Vagina (tissue), 2 donors: ENCODE data around the gene PIN1. TPM values are rescaled to one million over a fixed set of nuclear protein-coding genes. Genes with fewer than 3 reads are reported as not detected.

Experiments used
- DNase-seq, 2 donors: peaks; one replicate each; pipeline ENCODE4 v3.0.0-alpha.2; 2017; ENCODE audit errors: extremely low spot score in 2 of 2
- H3K27ac ChIP-seq: fragments of 200-600 bp; sonication (generic); one replicate; pipeline ENCODE4 v1.5.1; 2019
- H3K27me3 ChIP-seq: fragments of 200-600 bp; sonication (generic); one replicate; pipeline ENCODE4 v1.5.1; 2019
- H3K36me3 ChIP-seq, 2 donors: fragments of 200-600 bp; sonication (generic); one replicate each; pipeline ENCODE4 v1.5.1; 2017 to 2019
- H3K4me1 ChIP-seq: fragments of 200-600 bp; sonication (generic); one replicate; pipeline ENCODE4 v1.5.1; 2019
- H3K4me3 ChIP-seq, 2 donors: fragments of 200-600 bp; sonication (generic); 1 replicate in 1 of 2; 2 replicates in 1 of 2; pipeline ENCODE4 v1.5.1; 2016 to 2019
- H3K9me3 ChIP-seq: fragments of 200-600 bp; sonication (generic); one replicate; pipeline ENCODE4 v1.5.1; 2019
- CTCF ChIP-seq, 3 experiments: fragments of 450-650 bp in 2 of 3; fragments of 200-600 bp in 1 of 3; sonication (generic) in 1 of 3; IDR thresholded peaks; one replicate each; pipeline ENCODE4 v1.5.1; 2017 to 2019; ENCODE audit warnings: antibody characterized with exemption in 3 of 3, mild to moderate bottlenecking in 2 of 3, moderate library complexity in 2 of 3
- POLR2A ChIP-seq, 2 donors: fragments of 450-650 bp; IDR thresholded peaks; one replicate each; pipeline ENCODE4 v1.6.1; 2017; ENCODE audit warnings: antibody characterized with exemption in 2 of 2, mild to moderate bottlenecking in 2 of 2, moderate library complexity in 2 of 2
- POLR2AphosphoS5 ChIP-seq, 2 donors: sonication (generic); formaldehyde crosslinking; IDR thresholded peaks; one replicate each; pipeline ENCODE4 v1.9.0; 2017; ENCODE audit warnings: antibody characterized with exemption in 2 of 2, mild to moderate bottlenecking in 2 of 2, low read depth in 1 of 2; ENCODE audit not compliant: insufficient read depth in 1 of 2
- intact Hi-C: fragments of 100-400 bp; cut with DNase I; formaldehyde crosslinking; loops from one replicate; pipeline ENCODE4 v1.15.1; 2023
- total RNA-seq: library from RNA; depleted of rRNA; stranded (reverse); fragments of >200 nt; gene quantifications from one replicate; pipeline ENCODE4 v1.2.3, GENCODE V29; 2016

Gene PIN1
- total RNA-seq, 1 donor from 2014 or later: 73.4 TPM

DNA sequence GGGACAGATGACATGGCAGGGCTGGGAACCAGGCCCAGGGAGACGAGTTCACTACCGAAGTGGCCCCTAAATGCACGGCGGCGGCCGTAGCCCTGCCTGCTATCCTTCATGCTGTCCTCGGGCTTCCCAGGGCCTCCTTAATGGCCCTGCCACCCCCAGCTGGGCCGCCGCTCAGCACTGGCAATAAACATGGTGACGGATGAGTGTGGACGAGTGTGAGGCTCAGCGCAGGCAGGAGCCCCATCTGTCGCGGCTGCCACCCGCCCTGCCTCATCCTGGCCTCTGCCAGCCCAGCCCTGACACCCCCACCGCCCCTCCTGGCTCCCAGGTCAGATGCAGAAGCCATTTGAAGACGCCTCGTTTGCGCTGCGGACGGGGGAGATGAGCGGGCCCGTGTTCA, 13.6 kb downstream of the PIN1 start:
- no peak for DNase-seq

GRCh38 chr19:9849791-9850190, 14.7 kb downstream of the PIN1 start:
- no peak overlapping the region for H3K27ac ChIP-seq
- H3K9me3 ChIP-seq: no peaks in the 10 kb centered on the region
- DNase-seq: no peak
- no peak for TF ChIP-seq CTCF (IDR thresholded peaks at IDR 0.05)
- no peak for TF ChIP-seq POLR2AphosphoS5 (IDR thresholded peaks at IDR 0.05; ENCODE audit: insufficient read depth in 1 of 2, low read depth in 1 of 2)
- no peak for TF ChIP-seq POLR2A (IDR thresholded peaks at IDR 0.05)
- intact Hi-C loops: no loop called here
- H3K4me1 ChIP-seq: peaks cover 19% of the 10 kb centered on the region
- no peaks in the 10 kb centered on the region for H3K27me3 ChIP-seq
- peaks cover 0 to 11% of the 10 kb centered on the region in 2 donors for H3K36me3 ChIP-seq
- no peak overlapping the region for H3K4me3 ChIP-seq

More for the DNA sequence above, 13.6 kb downstream of the PIN1 start:
- H3K36me3 ChIP-seq: peaks cover 0 to 21% of the 10 kb centered on the region in 2 donors
- no peak overlapping the region for H3K27ac ChIP-seq
- H3K9me3 ChIP-seq: no peaks in the 10 kb centered on the region
- no peak overlapping the region for H3K4me3 ChIP-seq
- no peaks in the 10 kb centered on the region for H3K27me3 ChIP-seq
- TF ChIP-seq POLR2A (IDR thresholded peaks at IDR 0.05): no peak
- no peak for TF ChIP-seq CTCF (IDR thresholded peaks at IDR 0.05)
- no peak for TF ChIP-seq POLR2AphosphoS5 (IDR thresholded peaks at IDR 0.05; ENCODE audit: insufficient read depth in 1 of 2, low read depth in 1 of 2)
- peaks cover 19% of the 10 kb centered on the region for H3K4me1 ChIP-seq
- intact Hi-C loops: no loop called here

- Histone ChIP-seq H3K4me3 (no peak overlapping the region), H3K36me3 (peaks cover 0 to 10% of the 10 kb centered on the region in 2 donors), H3K27ac (no peak overlapping the region), H3K9me3 (no peaks in the 10 kb centered on the region), H3K4me1 (peaks cover 19% of the 10 kb centered on the region), H3K27me3 (no peaks in the 10 kb centered on the region)
- DNase-seq: no peak
- intact Hi-C loops: no loop called here
- TF ChIP-seq POLR2AphosphoS5 (IDR thresholded peaks at IDR 0.05; ENCODE audit: insufficient read depth in 1 of 2, low read depth in 1 of 2) (no peak), CTCF (IDR thresholded peaks at IDR 0.05) (no peak), POLR2A (IDR thresholded peaks at IDR 0.05) (no peak)
Measured at GRCh38 chr19:9850235-9850959, 15.3 kb downstream of the PIN1 start.

GRCh38 chr19:9854282-9854846, 19.2 kb downstream of the PIN1 start:
- Histone ChIP-seq H3K9me3 (no peaks in the 10 kb centered on the region), H3K27me3 (no peaks in the 10 kb centered on the region), H3K27ac (no peak overlapping the region), H3K4me1 (no peaks in the 10 kb centered on the region), H3K4me3 (no peak overlapping the region), H3K36me3 (no peaks in the 10 kb centered on the region)
- no peak for DNase-seq
- intact Hi-C loops: no loop called here
- TF ChIP-seq POLR2A (IDR thresholded peaks at IDR 0.05): no peak
- no peak for TF ChIP-seq POLR2AphosphoS5 (IDR thresholded peaks at IDR 0.05; ENCODE audit: insufficient read depth in 1 of 2, low read depth in 1 of 2)
- no peak for TF ChIP-seq CTCF (IDR thresholded peaks at IDR 0.05)

- no peak for DNase-seq
- H3K4me3 ChIP-seq: no peak overlapping the region
- TF ChIP-seq CTCF (IDR thresholded peaks at IDR 0.05): no peak
- TF ChIP-seq POLR2A (IDR thresholded peaks at IDR 0.05): no peak
- no peak for TF ChIP-seq POLR2AphosphoS5 (IDR thresholded peaks at IDR 0.05; ENCODE audit: insufficient read depth in 1 of 2, low read depth in 1 of 2)
- no peaks in the 10 kb centered on the region for H3K4me1 ChIP-seq
- H3K9me3 ChIP-seq: no peaks in the 10 kb centered on the region
- no peaks in the 10 kb centered on the region for H3K27me3 ChIP-seq
- H3K36me3 ChIP-seq: no peaks in the 10 kb centered on the region
- intact Hi-C loops: no loop called here
- H3K27ac ChIP-seq: no peak overlapping the region
Measured at GRCh38 chr19:9856609-9857008, 21.5 kb downstream of the PIN1 start.
